PFSK-1 (cell line): ENCODE data around the gene CDO1.

Experiments used
- FOXP2 ChIP-seq: optimal IDR thresholded peaks from 2 replicates; pipeline ENCODE3; 2011; ENCODE audit warnings: borderline replicate concordance, control low read depth, inconsistent platforms; ENCODE audit not compliant: insufficient read depth; ENCODE audit errors: extremely low read length, extremely low read depth
- POLR2AphosphoS5 ChIP-seq: IDR thresholded peaks from 2 replicates; pipeline ENCODE4 v1.6.1; 2012; ENCODE audit warnings: low read depth, mild to moderate bottlenecking, control low read depth, low read length, moderate library complexity
- SIN3A ChIP-seq: IDR thresholded peaks from 2 replicates; pipeline ENCODE4 v1.6.1; 2012; ENCODE audit warnings: mild to moderate bottlenecking, low read length, moderate library complexity, borderline replicate concordance; ENCODE audit not compliant: insufficient read depth
- TAF1 ChIP-seq: IDR thresholded peaks from 2 replicates; pipeline ENCODE4 v1.6.1; 2012; ENCODE audit warnings: low read length, control low read depth, borderline replicate concordance; ENCODE audit not compliant: insufficient read depth
- TF ChIP-seq, protein P1 (sequence below), 2 experiments: IDR thresholded peaks; 2 replicates each; pipeline versions ENCODE4 v1.6.1 to v1.8.0; 2011 to 2012; ENCODE audit warnings: low read depth in 2 of 2, low read length in 2 of 2, control low read depth in 1 of 2, inconsistent platforms in 1 of 2, mild to moderate bottlenecking in 1 of 2, moderate library complexity in 1 of 2; ENCODE audit not compliant: insufficient read depth in 1 of 2

Gene CDO1

DNA sequence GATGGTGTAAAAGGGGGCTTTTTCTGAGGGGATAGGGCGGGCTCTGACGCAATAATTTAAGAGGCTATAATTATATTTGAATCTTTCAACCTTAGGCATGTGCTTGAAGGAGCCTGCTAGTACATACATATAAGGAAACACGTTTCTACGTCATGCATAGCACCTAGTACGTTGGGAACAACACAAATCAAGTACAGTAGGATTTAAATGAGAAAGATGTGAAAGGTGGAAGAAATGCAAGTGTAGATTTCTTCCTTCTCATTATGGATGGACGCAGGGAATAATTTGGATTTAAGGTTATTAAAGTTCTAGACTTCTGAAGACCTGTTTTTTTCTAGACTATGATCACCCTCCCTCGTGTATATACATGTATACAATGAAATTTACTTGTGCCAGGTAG lies 927 bp upstream of the CDO1 start:
- TF ChIP-seq TAF1, result no peak
- no peak for TF ChIP-seq SIN3A
- TF ChIP-seq, protein P1, sequence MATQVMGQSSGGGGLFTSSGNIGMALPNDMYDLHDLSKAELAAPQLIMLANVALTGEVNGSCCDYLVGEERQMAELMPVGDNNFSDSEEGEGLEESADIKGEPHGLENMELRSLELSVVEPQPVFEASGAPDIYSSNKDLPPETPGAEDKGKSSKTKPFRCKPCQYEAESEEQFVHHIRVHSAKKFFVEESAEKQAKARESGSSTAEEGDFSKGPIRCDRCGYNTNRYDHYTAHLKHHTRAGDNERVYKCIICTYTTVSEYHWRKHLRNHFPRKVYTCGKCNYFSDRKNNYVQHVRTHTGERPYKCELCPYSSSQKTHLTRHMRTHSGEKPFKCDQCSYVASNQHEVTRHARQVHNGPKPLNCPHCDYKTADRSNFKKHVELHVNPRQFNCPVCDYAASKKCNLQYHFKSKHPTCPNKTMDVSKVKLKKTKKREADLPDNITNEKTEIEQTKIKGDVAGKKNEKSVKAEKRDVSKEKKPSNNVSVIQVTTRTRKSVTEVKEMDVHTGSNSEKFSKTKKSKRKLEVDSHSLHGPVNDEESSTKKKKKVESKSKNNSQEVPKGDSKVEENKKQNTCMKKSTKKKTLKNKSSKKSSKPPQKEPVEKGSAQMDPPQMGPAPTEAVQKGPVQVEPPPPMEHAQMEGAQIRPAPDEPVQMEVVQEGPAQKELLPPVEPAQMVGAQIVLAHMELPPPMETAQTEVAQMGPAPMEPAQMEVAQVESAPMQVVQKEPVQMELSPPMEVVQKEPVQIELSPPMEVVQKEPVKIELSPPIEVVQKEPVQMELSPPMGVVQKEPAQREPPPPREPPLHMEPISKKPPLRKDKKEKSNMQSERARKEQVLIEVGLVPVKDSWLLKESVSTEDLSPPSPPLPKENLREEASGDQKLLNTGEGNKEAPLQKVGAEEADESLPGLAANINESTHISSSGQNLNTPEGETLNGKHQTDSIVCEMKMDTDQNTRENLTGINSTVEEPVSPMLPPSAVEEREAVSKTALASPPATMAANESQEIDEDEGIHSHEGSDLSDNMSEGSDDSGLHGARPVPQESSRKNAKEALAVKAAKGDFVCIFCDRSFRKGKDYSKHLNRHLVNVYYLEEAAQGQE (IDR thresholded peaks at IDR 0.05; ENCODE audit: insufficient read depth in 1 of 2, low read depth in 2 of 2, low read length in 2 of 2), result no peak
- no peak for TF ChIP-seq POLR2AphosphoS5
- no peak for TF ChIP-seq FOXP2

DNA sequence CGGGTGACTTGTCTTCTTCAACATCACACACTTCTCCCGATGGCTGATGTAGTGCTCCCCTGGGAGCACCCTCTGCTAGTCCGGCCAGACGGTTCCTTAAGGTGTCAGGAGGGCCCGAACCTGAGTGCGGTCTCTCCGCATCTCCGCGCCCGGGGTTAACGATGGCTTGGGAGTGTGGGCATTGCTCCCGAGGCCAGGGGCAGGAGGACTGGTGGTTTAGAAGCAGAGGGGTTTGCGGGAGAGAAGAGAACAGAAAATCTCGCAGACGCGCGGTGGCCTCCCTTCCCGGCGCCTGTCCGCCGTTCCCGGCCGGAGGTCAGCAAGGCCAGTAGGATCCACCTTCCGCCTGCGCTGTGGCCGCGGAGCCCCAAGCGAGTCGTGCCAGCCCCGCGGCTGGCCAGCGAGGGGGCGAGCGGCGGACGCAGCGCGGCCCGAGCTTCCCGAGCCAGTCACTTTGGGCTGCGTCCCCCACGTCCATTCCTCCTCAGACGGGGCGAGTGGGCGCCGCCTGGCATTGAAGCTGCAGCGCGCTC lies 700 bp downstream of the CDO1 start:
- TF ChIP-seq FOXP2 (no peak), SIN3A (no peak), POLR2AphosphoS5 (no peak), TAF1 (no peak)
- TF ChIP-seq, protein P1 (IDR thresholded peaks at IDR 0.05; ENCODE audit: insufficient read depth in 1 of 2, low read depth in 2 of 2, low read length in 2 of 2), result no peak

DNA sequence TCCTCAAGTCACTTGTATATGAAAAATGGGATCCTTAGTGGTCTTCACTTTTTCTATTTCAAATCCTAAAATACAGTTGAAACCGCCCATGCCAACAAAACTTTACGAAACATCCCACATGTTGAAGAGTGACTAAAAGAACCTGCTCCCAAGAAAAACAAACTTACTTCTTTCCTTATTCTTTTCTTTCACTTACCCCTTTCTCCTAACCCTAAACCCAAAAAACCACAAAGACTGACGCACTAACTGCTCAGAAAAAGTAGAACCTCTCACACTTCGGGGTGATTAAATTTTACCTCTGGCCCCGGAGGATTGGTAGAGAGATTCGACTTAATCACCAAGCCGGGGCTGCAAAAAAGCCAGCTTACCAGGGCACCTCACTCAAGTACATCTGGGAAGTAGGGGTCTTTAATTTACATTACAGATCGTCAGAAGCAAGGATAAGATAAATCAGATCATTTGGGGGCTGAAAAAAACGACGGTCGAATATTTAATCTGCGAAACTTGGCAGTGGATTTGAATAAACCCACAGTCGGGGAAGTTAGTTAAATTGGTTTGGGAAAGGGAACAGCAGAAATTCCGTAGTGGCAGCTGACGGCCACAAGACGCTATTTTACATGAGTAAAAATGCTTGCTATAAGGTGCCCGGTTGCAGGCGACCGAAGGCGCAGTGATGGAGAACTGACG lies 1.3 kb downstream of the CDO1 start:
- TF ChIP-seq, protein P1 (IDR thresholded peaks at IDR 0.05; ENCODE audit: insufficient read depth in 1 of 2, low read depth in 2 of 2, low read length in 2 of 2), result no peak
- no peak for TF ChIP-seq POLR2AphosphoS5
- no peak for TF ChIP-seq SIN3A

DNA sequence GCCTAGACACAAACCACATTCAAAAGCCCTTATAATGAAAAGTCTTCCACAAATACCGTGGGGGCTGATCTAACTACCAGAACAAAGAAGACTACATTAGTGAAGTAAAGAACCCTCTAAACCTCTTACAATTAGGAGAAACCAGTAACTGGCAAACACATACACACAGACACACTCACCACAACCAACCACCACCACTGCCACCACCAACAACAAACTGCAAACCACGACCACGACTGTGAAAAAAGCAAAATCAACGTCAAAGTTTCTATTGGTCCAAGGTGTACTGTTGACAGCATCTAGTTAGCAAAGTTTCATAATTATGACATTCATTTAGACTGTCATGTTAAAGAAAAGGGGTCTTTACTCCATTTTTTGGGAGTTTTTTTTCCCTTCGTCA lies 2.7 kb downstream of the CDO1 start:
- TF ChIP-seq FOXP2, result no peak
- no peak for TF ChIP-seq TAF1
- TF ChIP-seq SIN3A, result no peak
- no peak for TF ChIP-seq POLR2AphosphoS5
- TF ChIP-seq, protein P1 (IDR thresholded peaks at IDR 0.05; ENCODE audit: insufficient read depth in 1 of 2, low read depth in 2 of 2, low read length in 2 of 2), result no peak

DNA sequence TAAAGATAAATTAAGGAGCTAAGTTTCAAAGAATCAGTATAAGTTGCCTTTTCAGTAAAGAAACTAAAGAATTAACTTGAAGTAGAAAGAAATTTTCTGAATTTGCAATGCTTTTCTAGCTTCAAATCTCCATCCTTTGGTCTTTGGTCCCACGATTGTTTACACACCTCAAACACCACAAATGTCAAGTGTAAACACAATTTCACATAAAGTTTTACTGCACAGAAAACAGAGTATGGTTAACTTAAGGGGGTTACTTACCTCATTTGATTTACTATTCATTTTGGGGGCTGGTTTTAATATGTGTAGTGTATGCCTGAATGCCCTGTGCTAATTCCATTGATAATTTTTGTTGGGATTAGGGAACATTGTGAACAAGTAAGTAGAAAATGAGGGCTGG lies 4.1 kb downstream of the CDO1 start:
- no peak for TF ChIP-seq POLR2AphosphoS5
- TF ChIP-seq SIN3A, result no peak
- TF ChIP-seq FOXP2, result no peak
- TF ChIP-seq, protein P1 (IDR thresholded peaks at IDR 0.05; ENCODE audit: insufficient read depth in 1 of 2, low read depth in 2 of 2, low read length in 2 of 2), result no peak
- no peak for TF ChIP-seq TAF1
